ENCODE data around the gene RABEP2. TPM values are rescaled to one million over a fixed set of nuclear protein-coding genes. Genes with fewer than 3 reads are reported as not detected.

The RABEP2 gene
- total and polyA plus RNA-seq, 12 donors = 11.8 to 47.6 (median 15.9) TPM

DNA sequence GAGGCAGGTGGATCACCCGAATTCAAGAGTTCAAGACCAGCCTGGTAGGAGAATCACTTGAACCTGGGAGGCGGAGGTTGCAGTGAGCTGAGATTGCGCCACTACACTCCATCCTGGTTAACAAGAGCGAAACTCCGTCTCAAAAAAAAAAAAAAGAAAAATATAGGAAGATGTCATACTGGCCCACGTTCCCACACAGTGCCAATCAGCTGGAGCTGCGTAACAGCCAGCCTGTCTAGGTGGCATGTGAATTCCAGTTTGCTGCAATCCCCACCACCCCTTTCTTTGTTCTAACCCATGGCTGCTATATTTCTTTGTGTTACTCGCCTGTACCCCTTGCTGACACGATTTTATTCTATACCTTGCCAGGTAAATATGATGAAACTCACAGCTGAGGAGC is 33.2 kb upstream of the RABEP2 start:
- WGBS, 2 donors = 95% methylated on average over 9 of the region's 9 CpGs
- intact Hi-C loops (cut with DNase I) = no loop called here
- Histone ChIP-seq H3K4me1 (no peaks in the 10 kb centered on the region), H3K4me3 (no peak overlapping the region), H3K9me3 (no peaks in the 10 kb centered on the region), H3K36me3 (peaks cover 0 to 99% (median 31%) of the 10 kb centered on the region in 9 donors), H3K27ac (no peak overlapping the region), H3K27me3 (no peaks in the 10 kb centered on the region)
- ATAC-seq = no peak
- DNase-seq = no peak
- no peak for TF ChIP-seq CTCF (IDR thresholded peaks at IDR 0.05)

DNA sequence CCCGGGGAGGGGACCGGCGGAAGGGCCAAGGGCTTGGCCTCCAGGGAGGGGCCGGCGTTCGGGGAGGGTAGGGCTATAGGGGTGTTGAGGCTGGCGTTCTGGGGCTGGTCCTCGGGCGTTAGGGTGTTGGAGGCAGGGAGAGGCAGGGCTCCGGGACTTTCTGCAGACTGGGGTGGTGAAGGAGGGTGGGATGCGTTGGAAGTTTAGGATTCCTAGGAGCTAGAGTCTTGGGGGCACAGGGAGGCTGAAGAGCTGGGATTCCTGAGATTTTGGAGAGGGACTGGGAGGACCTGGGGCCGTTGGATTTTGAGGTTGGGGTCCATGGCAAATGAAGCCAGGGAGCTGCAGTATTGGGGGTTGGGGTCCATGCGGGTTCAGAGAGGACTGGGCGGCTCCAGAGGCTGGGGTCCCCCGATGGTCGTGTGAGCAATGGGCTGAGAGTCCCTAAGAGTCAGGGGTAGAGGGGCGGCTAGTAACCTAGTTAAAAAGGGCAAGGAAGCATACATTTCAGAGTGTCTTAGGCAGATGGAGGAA is 26.4 kb upstream of the RABEP2 start:
- Histone ChIP-seq H3K9me3 (no peaks in the 10 kb centered on the region), H3K36me3 (peaks cover 0 to 45% (median 12%) of the 10 kb centered on the region in 9 donors), H3K4me1 (peaks cover 6 to 21% (median 14%) of the 10 kb centered on the region in 9 donors), H3K27me3 (no peaks in the 10 kb centered on the region), H3K27ac (peak overlapping the region; percentile 19 to 94 (median 90)), H3K4me3 (peak overlapping the region; percentile 75 to 99 (median 92))
- no peak for TF ChIP-seq CTCF (IDR thresholded peaks at IDR 0.05)
- intact Hi-C loops (cut with DNase I) = loop anchor here in 2 of 10 donors (2.0 to 5.0 kb wide), 2 partner anchors 27 to 89 kb away; partner anchors contain the start of genes RABEP2 (in 1 of the 2) and SH2B1 (in 1 of the 2)
- ATAC-seq (peak in 6 of 8 donors; percentile 6 to 76 (median 27)), DNase-seq (peak in 1 of 2 donors; percentile 56)
- WGBS, 2 donors = 1 to 2% methylated on average over 17 of the region's 17 CpGs

GRCh38 chr16:28950648-28951409 is 25.8 kb upstream of the RABEP2 start, which contains the start of gene NFATC2IP:
NFATC2IP (plus strand) TSS chr16:28950937; CDS start chr16:28951012, 75 bp downstream.
- H3K9me3 ChIP-seq = no peaks in the 10 kb centered on the region
- WGBS, 2 donors = 0 to 1% methylated on average over 77 to 79 of the region's 79 CpGs
- H3K36me3 ChIP-seq = peaks cover 0 to 39% (median 12%) of the 10 kb centered on the region in 9 donors
- intact Hi-C loops (cut with DNase I) = loop anchor here in 2 of 10 donors (1.0 to 5.0 kb wide), 3 partner anchors 26 to 89 kb away; partner anchors contain the start of genes RABEP2 (in 2 of the 2) and SH2B1 (in 1 of the 2)
- ATAC-seq (peak; percentile 97 to 100 (median 98)), DNase-seq (peak; percentile 99 to 100)
- no peak for TF ChIP-seq CTCF (IDR thresholded peaks at IDR 0.05)
- no peaks in the 10 kb centered on the region for H3K27me3 ChIP-seq
- H3K4me1 ChIP-seq = peaks cover 6 to 23% (median 16%) of the 10 kb centered on the region in 9 donors
- H3K27ac ChIP-seq = peak within 1 kb of the TSS; percentile 19 to 94 (median 90)
- H3K4me3 ChIP-seq = peak within 1 kb of the TSS; percentile 75 to 99 (median 92)

DNA sequence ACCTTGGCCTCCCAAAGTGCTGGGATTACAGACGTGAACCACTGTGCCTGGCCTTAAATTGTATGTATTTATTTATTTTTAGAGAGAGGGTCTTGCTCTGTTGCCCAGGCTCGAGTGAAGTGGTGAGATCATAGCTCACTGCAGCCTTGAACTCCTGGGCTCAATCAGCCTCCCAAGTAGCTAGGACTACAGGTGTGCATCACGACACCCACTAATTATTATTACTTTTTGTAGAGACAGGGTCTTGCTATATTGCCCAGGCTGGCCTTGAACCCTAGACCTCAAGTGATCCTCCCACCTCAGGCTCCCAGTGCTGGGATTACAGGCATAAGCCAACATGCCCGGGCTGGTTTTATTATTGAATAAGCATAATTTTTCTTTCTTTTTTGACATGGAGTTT is 21.6 kb upstream of the RABEP2 start:
- intact Hi-C loops (cut with DNase I) = loop anchor here in 6 of 10 donors (5.0 to 10.0 kb wide), 5 partner anchors 72 to 392 kb away; partner anchors contain the start of genes SH2B1 (in 4 of the 6), ATXN2L (in 2 of the 6), ATP2A1 (in 1 of the 6) and SGF29 (in 1 of the 6)
- no peaks in the 10 kb centered on the region for H3K9me3 ChIP-seq
- ATAC-seq = no peak

More for the DNA sequence above, 21.6 kb upstream of the RABEP2 start:
- WGBS, 2 donors = 76 to 90% methylated on average over 4 of the region's 4 CpGs
- no peaks in the 10 kb centered on the region for H3K27me3 ChIP-seq
- no peak overlapping the region for H3K27ac ChIP-seq
- no peak for TF ChIP-seq CTCF (IDR thresholded peaks at IDR 0.05)
- DNase-seq = no peak
- no peaks in the 10 kb centered on the region for H3K36me3 ChIP-seq
- H3K4me3 ChIP-seq = no peak overlapping the region
- peaks cover 3 to 21% (median 14%) of the 10 kb centered on the region in 9 donors for H3K4me1 ChIP-seq

Data from heart right ventricle (tissue), 16 donors.